Measurements from ENCODE around the gene P2RY2. TPM values are rescaled to one million over a fixed set of nuclear protein-coding genes. Genes with fewer than 3 reads are reported as not detected.

P2RY2 gene
- total RNA-seq, 2 experiments from 2014 or later = not detected

DNA sequence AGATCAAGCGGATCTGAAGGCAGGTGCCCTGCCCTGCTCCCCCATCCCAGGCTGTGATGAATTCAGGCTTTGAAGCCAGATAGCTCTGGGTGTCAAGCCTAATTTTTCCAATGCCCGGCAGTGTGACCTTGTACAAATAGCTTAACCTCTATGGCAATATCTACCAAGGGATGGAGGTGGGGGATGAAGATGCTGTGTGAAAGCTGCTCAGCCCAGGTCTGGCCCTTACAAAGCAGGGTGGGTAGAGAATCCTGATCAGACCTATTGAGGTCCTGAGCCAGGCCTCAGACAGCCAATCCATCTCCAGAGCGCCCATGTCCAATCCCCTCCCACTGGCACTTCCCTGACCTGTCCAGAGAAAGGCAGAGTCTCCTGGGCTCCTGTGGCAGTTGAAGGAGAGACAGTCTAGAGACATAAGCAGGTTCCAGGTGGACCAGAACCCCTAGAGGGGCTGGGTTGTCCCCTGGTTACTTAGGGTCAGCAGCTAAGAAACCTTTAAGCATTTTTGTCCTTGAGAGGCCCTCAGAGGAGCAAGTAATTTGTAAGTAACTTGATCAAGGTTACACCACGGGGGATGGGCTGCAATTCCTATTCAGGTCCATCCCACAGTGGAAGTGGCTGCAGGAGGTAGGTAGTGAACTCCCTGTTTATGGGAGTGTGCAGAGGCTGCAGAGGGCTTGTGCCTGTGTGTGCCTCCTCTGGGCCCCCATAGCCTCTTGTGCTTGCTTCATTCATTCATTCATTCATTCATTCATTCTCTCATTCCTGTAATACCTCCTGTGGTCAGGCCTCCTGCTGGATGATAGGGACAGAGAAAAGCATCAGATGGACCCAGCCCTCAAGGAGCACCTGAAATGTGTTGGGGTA, 10.4 kb downstream of the P2RY2 start:
- H3K4me2 ChIP-seq (ENCODE audit: low read length) = no peak overlapping the region
- no peaks in the 10 kb centered on the region for H4K20me1 ChIP-seq (ENCODE audit: insufficient read depth, low read length)
- BruUV-seq (replicated peaks) = no TSS peak
- no peak overlapping the region for H3K4me3 ChIP-seq (ENCODE audit: low read depth, low read length, poor library complexity, severe bottlenecking)
- no peak overlapping the region for H3K27ac ChIP-seq (ENCODE audit: low read depth, low read length, poor library complexity, severe bottlenecking)
- H3K36me3 ChIP-seq (ENCODE audit: insufficient read depth, low read length) = no peaks in the 10 kb centered on the region
- CTCF ChIA-PET (ENCODE audit: unreplicated experiment) = no interaction called here
- H3K79me2 ChIP-seq (ENCODE audit: insufficient read depth, low read depth, low read length) = no peaks in the 10 kb centered on the region
- DNase-seq (ENCODE audit: low spot score) = no peak
- H2AFZ ChIP-seq (ENCODE audit: low read length) = no peak overlapping the region
- no peak for TF ChIP-seq EZH2phosphoT487 (IDR thresholded peaks at IDR 0.05; ENCODE audit: borderline replicate concordance, low read depth, low read length)
- TF ChIP-seq, protein P1, sequence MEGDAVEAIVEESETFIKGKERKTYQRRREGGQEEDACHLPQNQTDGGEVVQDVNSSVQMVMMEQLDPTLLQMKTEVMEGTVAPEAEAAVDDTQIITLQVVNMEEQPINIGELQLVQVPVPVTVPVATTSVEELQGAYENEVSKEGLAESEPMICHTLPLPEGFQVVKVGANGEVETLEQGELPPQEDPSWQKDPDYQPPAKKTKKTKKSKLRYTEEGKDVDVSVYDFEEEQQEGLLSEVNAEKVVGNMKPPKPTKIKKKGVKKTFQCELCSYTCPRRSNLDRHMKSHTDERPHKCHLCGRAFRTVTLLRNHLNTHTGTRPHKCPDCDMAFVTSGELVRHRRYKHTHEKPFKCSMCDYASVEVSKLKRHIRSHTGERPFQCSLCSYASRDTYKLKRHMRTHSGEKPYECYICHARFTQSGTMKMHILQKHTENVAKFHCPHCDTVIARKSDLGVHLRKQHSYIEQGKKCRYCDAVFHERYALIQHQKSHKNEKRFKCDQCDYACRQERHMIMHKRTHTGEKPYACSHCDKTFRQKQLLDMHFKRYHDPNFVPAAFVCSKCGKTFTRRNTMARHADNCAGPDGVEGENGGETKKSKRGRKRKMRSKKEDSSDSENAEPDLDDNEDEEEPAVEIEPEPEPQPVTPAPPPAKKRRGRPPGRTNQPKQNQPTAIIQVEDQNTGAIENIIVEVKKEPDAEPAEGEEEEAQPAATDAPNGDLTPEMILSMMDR (conservative IDR thresholded peaks at IDR 0.05; ENCODE audit: low read length) = no peak
- POLR2A ChIA-PET = interaction anchor here (0.7 kb wide), 1 partner anchor 34 kb away, joined by 5 read pairs; no protein-coding TSS in a partner anchor
- no peaks in the 10 kb centered on the region for H3K4me1 ChIP-seq (ENCODE audit: insufficient read depth, low read length, poor library complexity, severe bottlenecking)
- intact Hi-C loops (cut with micrococcal nuclease; ENCODE audit: unreplicated experiment) = no loop called here
- no peaks in the 10 kb centered on the region for H3K9me3 ChIP-seq (ENCODE audit: low read length)
- no peaks in the 10 kb centered on the region for H3K9me2 ChIP-seq (ENCODE audit: insufficient read depth, low read length)

DNA sequence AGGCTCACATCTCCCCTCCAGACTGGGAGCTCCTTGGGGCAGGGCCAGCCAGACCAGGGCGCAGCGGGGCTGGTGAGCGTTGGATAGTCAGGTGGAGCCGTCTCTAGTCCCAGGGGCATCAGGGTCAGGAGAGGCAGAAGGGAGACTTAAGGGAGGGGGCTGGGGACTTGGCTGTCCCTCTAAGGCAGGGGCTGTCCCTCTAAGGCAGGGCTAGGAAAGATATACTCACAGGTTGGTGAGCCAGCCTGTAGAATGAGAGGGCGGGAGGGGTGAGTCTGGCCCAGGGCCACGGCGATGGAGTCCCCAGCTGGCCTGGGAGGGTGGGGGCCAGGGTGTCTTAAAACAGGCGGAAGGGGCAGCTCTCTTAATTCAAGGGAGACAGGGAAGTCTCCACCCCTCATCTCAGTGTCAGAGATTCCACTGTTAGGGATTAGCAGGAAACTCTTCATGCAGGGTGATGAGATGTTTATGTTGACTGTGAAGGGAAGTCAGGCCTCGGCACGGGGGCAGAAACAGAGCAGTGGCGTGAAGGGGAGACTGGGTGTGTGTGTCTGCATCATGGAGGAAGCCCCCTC, 11.3 kb downstream of the P2RY2 start:
- H3K4me1 ChIP-seq (ENCODE audit: insufficient read depth, low read length, poor library complexity, severe bottlenecking) = no peaks in the 10 kb centered on the region
- no peak for DNase-seq (ENCODE audit: low spot score)
- BruUV-seq (replicated peaks) = no TSS peak
- ChIA-PET POLR2A (no interaction called here), CTCF (ENCODE audit: unreplicated experiment) (no interaction called here)
- H3K4me2 ChIP-seq (ENCODE audit: low read length) = no peak overlapping the region
- H3K9me3 ChIP-seq (ENCODE audit: low read length) = no peaks in the 10 kb centered on the region
- no peak overlapping the region for H2AFZ ChIP-seq (ENCODE audit: low read length)
- no peaks in the 10 kb centered on the region for H3K36me3 ChIP-seq (ENCODE audit: insufficient read depth, low read length)
- TF ChIP-seq, protein P1 (conservative IDR thresholded peaks at IDR 0.05; ENCODE audit: low read length) = no peak
- no peak for TF ChIP-seq EZH2phosphoT487 (IDR thresholded peaks at IDR 0.05; ENCODE audit: borderline replicate concordance, low read depth, low read length)
- H3K9me2 ChIP-seq (ENCODE audit: insufficient read depth, low read length) = no peaks in the 10 kb centered on the region
- H4K20me1 ChIP-seq (ENCODE audit: insufficient read depth, low read length) = no peaks in the 10 kb centered on the region
- intact Hi-C loops (cut with micrococcal nuclease; ENCODE audit: unreplicated experiment) = no loop called here
- H3K27ac ChIP-seq (ENCODE audit: low read depth, low read length, poor library complexity, severe bottlenecking) = no peak overlapping the region
- H3K79me2 ChIP-seq (ENCODE audit: insufficient read depth, low read depth, low read length) = no peaks in the 10 kb centered on the region
- no peak overlapping the region for H3K4me3 ChIP-seq (ENCODE audit: low read depth, low read length, poor library complexity, severe bottlenecking)

Measured in OCI-LY7 (cell line).